Effector CD8-positive, alpha-beta T cell (primary cell): ENCODE results near the gene TNFSF8.

Source experiments
- DNase-seq: peaks from one replicate; lab custom pipeline; 2025; lab: John Stamatoyannopoulos, UW

The TNFSF8 gene

DNA sequence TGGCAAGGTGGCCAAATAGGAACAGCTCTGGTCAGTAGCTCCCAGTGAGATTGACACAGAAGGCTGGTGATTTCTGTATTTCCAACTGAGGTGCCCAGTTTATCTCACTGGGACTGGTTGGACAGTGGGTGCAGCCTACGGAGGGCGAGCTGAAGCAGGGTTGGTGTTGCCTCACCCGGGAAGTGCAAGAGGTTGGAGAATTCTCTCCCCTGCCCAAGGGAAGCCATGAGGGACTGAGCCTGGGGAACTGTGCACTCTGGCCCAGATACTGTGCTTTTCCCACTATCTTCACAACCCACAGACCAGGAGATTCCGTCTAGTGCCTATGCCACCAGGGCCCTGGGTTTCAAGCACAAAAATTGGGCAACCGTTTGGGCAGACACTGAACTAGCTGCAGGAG, 61.0 kb downstream of the TNFSF8 start:
- DNase-seq: no peak

- DNase-seq: no peak
Observed at GRCh38 chr9:114867327-114867726, 63.1 kb downstream of the TNFSF8 start.

GRCh38 chr9:114864471-114864870, 65.9 kb downstream of the TNFSF8 start:
- DNase-seq: no peak

DNA sequence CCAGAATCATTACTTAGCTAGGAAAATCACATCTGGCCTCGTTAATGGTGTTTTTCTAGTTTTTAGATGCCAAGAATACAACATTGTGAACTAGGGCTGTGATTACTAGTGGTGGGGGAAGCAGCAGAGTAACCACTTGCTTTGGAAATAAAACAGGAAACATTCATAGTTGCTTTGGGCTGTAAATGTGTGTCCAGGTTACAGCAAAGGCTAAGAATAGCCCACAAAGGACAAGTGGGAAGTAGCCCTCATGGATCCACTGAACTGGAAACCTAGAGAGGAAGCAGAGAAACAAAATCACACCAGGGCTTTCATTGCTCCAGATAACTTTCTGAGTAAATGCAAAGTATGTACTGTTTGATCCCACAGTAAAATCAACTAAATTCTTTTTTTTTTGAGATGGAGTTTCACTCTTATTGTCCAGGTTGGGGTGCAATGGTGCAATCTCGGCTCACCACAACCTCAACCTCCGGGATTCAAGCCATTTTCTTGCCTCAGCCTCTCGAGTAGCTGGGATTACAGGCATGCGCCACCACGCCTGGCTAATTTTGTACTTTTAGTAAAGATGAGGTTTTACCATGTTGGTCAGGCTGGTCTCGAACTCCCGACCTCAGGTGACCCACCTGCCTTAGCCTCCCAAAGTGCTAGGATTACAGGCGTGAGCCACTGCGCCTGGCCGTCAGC, 68.3 kb downstream of the TNFSF8 start:
- DNase-seq: no peak

DNA sequence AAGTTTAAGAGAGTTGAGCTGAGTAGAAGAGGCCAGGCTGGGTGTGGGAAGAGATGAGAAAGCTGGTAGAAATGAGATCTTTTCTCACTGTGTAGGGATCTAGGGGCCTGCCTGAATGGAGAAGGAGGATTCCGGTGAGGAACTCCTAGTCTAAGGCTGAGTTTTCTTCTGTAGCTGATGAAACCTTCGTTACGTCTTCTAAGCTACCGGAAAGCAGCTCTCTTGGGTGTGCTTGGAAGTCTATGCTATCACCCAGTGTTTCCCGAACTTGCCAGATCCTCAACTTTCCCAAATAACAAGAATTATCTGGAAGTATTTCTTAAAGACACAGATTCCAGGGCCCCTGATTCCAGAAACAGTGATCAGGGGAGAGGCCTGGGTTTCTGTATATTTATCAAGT, 69.1 kb downstream of the TNFSF8 start:
- DNase-seq: no peak

- DNase-seq: no peak
Observed at GRCh38 chr9:114860187-114860586, 70.2 kb downstream of the TNFSF8 start.

DNA sequence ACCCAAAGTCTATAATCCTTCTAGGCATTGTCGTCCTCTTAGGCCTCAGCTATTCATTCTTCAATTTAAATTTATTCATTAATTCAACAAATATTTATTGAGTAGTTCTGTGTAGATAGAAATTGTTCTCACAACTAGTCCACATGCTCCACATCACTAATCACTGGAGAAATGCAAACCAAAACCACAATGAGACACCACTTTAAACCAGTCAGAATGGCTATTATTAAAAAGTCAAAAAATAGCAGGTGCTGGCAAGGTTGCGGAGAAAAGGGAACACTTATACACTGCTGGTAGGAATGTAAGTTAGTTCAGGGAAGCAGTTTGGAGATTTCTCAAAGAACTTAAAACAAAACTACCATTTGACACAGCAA, 73.5 kb downstream of the TNFSF8 start:
- DNase-seq: no peak

DNA sequence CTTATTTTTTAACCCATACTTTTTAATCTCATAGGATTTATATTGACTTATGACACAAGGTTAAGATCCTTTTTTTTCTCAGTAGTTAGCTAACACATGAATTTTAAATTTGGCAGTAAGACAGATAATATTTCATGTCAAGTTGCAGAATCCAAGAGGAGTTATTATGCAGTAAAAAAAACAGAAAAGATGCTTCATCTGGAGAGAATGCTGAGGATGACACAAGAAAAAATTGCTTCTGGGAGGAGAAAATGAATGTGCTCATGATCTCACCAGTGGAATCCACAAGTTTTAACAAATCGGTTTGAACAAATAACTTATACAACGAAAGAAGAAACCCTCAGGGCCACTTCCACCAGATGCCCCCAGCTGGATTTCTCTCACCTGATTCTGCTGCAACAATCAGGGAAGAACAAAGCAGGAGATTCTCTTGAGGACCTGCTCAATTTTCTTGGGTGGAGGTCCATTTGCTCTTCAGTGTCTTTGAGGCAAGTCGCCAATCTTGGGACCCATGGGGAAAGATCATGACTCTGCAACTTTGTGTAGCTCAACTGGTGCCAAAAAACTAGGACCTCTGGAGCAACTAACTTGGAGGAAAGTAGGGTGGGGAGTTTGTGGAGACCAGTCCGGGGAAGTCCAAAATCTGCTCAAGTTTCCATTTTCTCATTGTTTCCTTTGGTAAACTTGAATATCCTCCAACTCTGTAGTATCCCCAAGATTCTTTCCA, 74.0 kb downstream of the TNFSF8 start:
- DNase-seq: no peak

- DNase-seq: no peak
Observed at GRCh38 chr9:114855488-114855887, 74.9 kb downstream of the TNFSF8 start.

- no peak for DNase-seq
Observed at GRCh38 chr9:114854736-114855355, 75.5 kb downstream of the TNFSF8 start.

DNA sequence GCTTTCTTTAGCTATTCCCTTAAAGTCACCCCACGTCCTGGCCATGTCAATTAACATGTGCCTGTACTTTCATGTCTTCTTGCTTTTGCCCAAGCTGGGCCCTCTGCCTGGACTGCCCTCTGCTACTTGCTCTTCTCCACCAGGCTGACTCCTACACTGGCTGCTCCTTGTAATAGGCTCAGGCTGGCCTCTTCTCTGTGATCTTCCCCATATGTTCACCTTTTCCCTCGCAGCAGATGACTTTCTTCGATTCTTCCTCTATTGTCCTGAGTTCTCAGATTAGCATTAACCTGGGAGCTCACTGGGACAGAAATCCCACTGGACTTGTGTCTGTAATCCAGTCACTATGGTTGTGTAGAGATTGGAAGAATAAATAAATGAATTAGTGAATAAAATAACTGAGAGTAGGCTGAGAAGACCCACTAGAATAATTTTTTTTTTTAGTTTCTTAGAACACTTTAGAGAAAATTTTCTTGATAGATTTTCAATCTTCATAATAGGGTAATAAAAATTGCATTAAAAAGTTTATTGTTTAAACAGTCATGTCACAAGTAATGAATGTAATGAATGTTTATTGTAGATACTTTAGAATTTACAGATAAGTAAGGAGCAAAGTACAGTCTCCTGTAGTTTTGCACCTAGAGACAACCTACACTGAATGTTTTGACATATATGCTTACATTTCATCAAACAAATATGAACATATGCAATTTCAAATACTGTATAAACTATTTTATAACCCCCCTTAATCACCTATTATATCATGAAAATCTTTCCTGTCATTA, 77.1 kb downstream of the TNFSF8 start:
- no peak for DNase-seq

GRCh38 chr9:114852050-114852594, 78.3 kb downstream of the TNFSF8 start:
- no peak for DNase-seq

GRCh38 chr9:114851306-114851705, 79.1 kb downstream of the TNFSF8 start:
- no peak for DNase-seq
